Mucosa of gallbladder (tissue), 1 donor: ENCODE data around the gene MYBPH. TPM values are rescaled to one million over a fixed set of nuclear protein-coding genes. Genes with fewer than 3 reads are reported as not detected.

Experiments used
- DNase-seq: peaks from one replicate; pipeline ENCODE4 v3.0.0-alpha.2; 2020; ENCODE audit warnings: low spot score
- total RNA-seq: library from RNA; stranded (reverse); gene quantifications from one replicate; pipeline ENCODE4 v1.2.1, GENCODE V29; 2021
- donor health status: DM: no; HTN: no; CAD: no.

Gene MYBPH
- total RNA-seq, 1 donor from 2014 or later = not detected

- DNase-seq = no peak
These were observed 3.4 kb upstream of the MYBPH start for GRCh38 chr1:203178821-203179666.

GRCh38 chr1:203178083-203178482 lies 2.5 kb upstream of the MYBPH start:
- DNase-seq = no peak

GRCh38 chr1:203177470-203178039 lies 1.9 kb upstream of the MYBPH start:
- no peak for DNase-seq

GRCh38 chr1:203177036-203177405 lies 1.4 kb upstream of the MYBPH start:
- DNase-seq = no peak

- DNase-seq = no peak
These were observed 828 bp upstream of the MYBPH start for GRCh38 chr1:203176273-203177035.

- no peak for DNase-seq
These were observed 208 bp upstream of the MYBPH start for GRCh38 chr1:203175827-203176241.

- no peak for DNase-seq
These were observed 1.2 kb downstream of the MYBPH start for GRCh38 chr1:203174324-203174985.

GRCh38 chr1:203173566-203173965 lies 2.1 kb downstream of the MYBPH start:
- DNase-seq = no peak

- no peak for DNase-seq
These were observed 2.5 kb downstream of the MYBPH start for GRCh38 chr1:203173011-203173555.

- DNase-seq = peak; percentile 60
These were observed 3.2 kb downstream of the MYBPH start for GRCh38 chr1:203172184-203173010.

GRCh38 chr1:203171341-203172183 lies 4.1 kb downstream of the MYBPH start:
- no peak for DNase-seq

GRCh38 chr1:203170625-203171330 lies 4.8 kb downstream of the MYBPH start:
- DNase-seq = no peak

GRCh38 chr1:203169770-203170520 lies 5.7 kb downstream of the MYBPH start:
- no peak for DNase-seq

GRCh38 chr1:203168991-203169390 lies 6.6 kb downstream of the MYBPH start:
- no peak for DNase-seq

- DNase-seq = no peak
These were observed 7.3 kb downstream of the MYBPH start for GRCh38 chr1:203168256-203168786.

- no peak for DNase-seq
These were observed 7.8 kb downstream of the MYBPH start for GRCh38 chr1:203167913-203168200.

GRCh38 chr1:203167026-203167912 lies 8.4 kb downstream of the MYBPH start:
- DNase-seq = no peak
